Measurements from ENCODE around the gene TTC31.
A peak's percentile ranks its signal among the peaks of the same experiment; 100 is the strongest.

TTC31 gene

DNA sequence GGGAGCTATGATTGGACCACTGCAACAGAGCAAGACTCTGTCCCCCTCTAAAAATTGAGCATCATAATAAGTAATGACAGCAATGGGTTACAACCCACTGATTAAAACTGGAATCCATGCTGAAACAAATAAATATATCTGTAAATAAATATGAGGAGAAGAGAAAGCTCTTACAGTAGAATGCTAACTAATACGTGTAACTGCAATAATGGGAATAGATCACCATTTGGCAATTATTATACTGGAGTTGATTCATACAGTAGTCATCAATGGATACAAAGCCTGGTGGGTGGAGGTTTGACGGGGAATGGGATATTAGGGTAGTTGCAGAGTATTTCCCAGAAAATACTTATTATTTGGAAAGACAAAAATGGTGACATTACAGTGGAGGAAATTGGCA is 34.1 kb upstream of the TTC31 start:
- TF ChIP-seq, protein P1, sequence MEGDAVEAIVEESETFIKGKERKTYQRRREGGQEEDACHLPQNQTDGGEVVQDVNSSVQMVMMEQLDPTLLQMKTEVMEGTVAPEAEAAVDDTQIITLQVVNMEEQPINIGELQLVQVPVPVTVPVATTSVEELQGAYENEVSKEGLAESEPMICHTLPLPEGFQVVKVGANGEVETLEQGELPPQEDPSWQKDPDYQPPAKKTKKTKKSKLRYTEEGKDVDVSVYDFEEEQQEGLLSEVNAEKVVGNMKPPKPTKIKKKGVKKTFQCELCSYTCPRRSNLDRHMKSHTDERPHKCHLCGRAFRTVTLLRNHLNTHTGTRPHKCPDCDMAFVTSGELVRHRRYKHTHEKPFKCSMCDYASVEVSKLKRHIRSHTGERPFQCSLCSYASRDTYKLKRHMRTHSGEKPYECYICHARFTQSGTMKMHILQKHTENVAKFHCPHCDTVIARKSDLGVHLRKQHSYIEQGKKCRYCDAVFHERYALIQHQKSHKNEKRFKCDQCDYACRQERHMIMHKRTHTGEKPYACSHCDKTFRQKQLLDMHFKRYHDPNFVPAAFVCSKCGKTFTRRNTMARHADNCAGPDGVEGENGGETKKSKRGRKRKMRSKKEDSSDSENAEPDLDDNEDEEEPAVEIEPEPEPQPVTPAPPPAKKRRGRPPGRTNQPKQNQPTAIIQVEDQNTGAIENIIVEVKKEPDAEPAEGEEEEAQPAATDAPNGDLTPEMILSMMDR (IDR thresholded peaks at IDR 0.05; ENCODE audit: low read depth, low read length) = no peak
- no peak for DNase-seq (ENCODE audit: extremely low read depth, low read depth)

DNA sequence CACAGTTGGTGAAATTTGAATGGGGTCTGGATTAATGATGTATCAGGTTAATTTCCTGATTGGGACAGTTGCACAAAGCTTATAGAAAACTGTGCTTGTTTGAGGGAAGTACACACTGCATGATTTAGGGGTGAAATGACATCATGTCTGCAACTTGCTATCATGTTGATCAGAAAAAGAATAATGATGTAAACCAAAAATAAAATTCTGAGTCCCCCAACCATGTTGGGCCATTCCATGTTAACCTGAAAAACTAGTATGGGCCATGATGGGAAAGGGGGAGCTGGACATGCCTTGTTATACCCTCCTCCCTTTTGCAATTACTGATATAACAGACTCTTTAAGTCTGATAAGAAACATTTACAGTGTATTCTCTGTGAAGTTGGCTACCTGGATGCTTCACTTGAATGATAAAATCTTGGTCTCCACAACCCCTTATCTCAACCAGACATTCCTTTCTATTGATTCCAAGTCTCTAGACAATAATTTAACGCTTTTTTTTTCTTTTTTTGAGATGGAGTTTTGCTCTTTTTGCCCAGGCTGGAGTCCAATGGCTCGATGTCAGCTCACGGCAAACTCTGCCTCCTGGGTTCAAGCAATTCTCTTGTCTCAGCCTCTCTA is 32.2 kb upstream of the TTC31 start:
- TF ChIP-seq, protein P1 (IDR thresholded peaks at IDR 0.05; ENCODE audit: low read depth, low read length) = no peak
- no peak for DNase-seq (ENCODE audit: extremely low read depth, low read depth)

DNA sequence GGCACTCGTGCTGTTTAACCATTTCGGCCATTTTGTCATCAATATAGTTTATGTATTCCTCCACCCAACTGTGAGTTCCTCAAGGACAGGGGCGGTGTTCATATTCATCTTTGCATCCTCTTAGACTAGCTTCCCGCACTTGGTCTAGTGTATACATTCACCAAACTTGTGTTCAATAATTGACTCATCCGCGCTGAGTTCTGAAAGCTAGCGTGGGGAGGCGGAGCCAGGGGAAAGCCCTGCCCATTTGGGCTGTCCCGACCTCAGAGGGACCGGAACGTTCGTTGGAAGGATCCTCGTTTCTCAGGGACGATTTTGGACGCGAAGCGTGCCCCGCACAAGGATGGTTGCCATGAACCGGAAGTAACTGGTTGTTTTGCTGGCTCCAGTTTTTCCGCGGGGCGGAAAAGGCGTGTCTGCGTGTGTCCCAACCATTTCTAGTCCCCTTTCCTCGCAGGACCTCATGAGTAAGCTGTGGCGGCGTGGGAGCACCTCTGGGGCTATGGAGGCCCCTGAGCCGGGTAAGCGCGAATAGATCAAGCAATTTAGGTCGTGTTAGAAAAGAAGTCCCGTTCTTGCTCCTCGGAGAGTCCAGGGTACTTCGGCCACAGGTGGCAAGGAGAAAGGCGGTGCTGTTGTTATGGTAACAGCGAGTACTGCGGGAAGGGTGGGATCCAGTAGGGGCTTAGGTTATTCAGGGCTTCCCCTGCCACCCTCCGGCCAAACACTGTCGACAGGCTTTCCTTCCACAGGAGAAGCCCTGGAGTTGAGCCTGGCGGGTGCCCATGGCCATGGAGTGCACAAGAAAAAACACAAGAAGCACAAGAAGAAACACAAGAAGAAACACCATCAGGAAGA is 28.0 kb upstream of the TTC31 start, which contains the start of gene INO80B:
INO80B (plus strand) TSS at position 434 of the 858 bp plus-strand sequence; CDS start at position 464, 30 bp downstream.
- TF ChIP-seq, protein P1 (IDR thresholded peaks at IDR 0.05; ENCODE audit: low read depth, low read length) = no peak

DNA sequence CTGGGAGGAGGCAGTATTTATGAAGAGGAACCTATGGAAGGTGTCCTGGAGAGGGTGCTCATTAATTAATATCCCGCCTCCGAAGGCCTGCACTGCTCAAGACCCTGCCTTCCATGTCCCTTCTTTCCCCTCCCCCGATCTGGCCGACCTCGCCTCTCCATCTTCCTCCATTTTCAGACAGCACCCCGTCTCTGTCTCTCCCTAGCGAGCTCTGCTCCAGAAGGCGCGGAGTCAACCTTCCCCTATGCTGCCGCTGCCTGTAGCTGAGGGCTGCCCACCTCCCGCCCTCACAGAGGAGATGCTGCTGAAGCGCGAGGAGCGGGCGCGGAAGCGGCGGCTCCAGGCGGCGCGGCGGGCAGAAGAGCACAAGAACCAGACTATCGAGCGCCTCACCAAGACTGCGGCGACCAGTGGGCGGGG is 25.7 kb upstream of the TTC31 start:
- no peak for DNase-seq (ENCODE audit: extremely low read depth, low read depth)
- TF ChIP-seq, protein P1 (IDR thresholded peaks at IDR 0.05; ENCODE audit: low read depth, low read length) = no peak

More for the DNA sequence above, 28.0 kb upstream of the TTC31 start, which contains the start of gene INO80B:
- peak; percentile 95 for DNase-seq (ENCODE audit: extremely low read depth, low read depth)

DNA sequence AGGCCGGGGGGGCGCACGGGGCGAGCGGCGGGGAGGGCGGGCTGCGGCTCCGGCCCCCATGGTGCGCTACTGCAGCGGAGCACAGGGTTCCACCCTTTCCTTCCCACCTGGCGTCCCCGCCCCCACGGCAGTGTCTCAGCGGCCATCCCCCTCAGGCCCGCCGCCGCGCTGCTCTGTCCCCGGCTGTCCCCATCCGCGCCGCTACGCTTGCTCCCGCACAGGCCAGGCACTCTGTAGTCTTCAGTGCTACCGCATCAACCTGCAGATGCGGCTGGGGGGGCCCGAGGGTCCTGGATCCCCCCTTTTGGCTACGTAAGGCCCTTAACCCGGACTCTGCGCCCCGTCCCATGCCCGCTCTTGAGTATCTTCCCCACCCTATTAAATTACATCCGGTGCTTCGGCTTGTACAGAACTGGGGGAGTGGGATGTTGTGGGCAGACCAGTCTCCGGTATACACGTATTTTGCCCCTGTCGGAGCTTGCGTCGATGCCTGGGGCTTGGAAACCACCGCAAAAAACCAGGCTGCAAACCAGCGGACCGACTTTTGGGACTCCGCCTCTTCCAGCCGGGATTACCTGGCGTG is 25.2 kb upstream of the TTC31 start:
- TF ChIP-seq, protein P1 (IDR thresholded peaks at IDR 0.05; ENCODE audit: low read depth, low read length) = no peak
- DNase-seq (ENCODE audit: extremely low read depth, low read depth) = no peak

DNA sequence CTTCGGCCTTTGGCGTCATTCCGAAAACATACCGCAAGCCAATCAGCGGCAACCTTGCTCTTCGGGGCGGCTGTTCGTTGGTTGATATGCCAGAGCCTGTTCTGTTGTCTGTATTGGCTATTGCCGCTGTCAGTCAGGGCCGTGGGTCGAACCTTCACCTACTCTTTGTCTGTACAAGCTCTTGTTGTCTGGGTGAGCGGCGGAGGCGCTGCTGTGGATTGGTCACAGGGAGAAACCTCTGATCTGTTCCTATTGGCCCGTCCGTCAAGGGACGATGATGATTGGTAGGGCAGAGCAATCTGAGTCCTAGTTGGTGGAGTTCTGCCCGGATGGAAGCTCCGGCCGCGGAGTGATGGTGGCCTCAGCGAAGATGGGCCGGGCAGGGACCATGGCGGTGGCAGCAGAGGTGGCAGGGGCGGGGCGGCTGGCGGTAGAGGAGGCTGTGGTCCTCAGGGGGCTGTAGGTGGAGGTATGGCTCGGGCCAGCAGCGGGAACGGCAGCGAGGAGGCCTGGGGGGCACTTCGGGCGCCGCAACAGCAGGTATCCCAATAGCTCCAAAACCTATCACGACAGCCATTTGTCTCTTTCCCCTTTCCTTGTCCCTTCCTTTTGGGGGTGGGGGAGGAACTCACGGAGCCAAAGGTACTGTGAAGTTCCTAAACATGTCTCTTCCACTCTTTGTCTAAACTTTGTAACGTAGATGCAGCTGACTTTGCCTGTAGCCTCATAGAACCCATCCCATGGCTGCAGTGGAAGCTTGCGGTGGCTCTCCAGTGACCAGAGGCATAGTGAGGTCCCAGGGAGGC is 24.5 kb upstream of the TTC31 start, which contains the start of gene WBP1:
WBP1 (plus strand) TSS at position 307 of the 806 bp plus-strand sequence; CDS start at position 472, 165 bp downstream.
- DNase-seq (ENCODE audit: extremely low read depth, low read depth) = peak; percentile 100
- TF ChIP-seq, protein P1 (IDR thresholded peaks at IDR 0.05; ENCODE audit: low read depth, low read length) = no peak

Data from AG09319 (cell line).